BJ (cell line): ENCODE results near the gene PTPN9. TPM values are rescaled to one million over a fixed set of nuclear protein-coding genes. Genes with fewer than 3 reads are reported as not detected.
A peak's percentile ranks its signal among the peaks of the same experiment; 100 is the strongest.
"Not testable (repeated sequence)": the region's sequence is repeated elsewhere in the genome, so short reads cannot be mapped to it uniquely, and the experiment has no call there.

Experiments
- CTCF ChIA-PET: fragments of 350-600 bp; formaldehyde crosslinking; extraction: SDS; loops from one replicate; lab custom pipeline; 2021; ENCODE audit warnings: antibody characterized with exemption, inconsistent platforms; lab: Yijun Ruan, JAX
- POLR2A ChIA-PET: fragments of 300-600 bp; sonication (Branson Sonifier 250); formaldehyde crosslinking; extraction: SDS; loops from one replicate; lab custom pipeline; 2021; ENCODE audit warnings: antibody characterized with exemption; lab: Charles Lee
- DNase-seq: peaks from one replicate; pipeline ENCODE4 v3.0.0-alpha.2; 2011; ENCODE audit warnings: low read depth
- H3K27me3 ChIP-seq: 2 replicates; pipeline ENCODE4 v1.6.0; 2011; ENCODE audit warnings: low read length; ENCODE audit not compliant: control insufficient read depth, insufficient read depth
- H3K36me3 ChIP-seq: 2 replicates; pipeline ENCODE4 v1.5.1; 2011; ENCODE audit warnings: low read length; ENCODE audit not compliant: control insufficient read depth, insufficient read depth
- H3K4me3 ChIP-seq: 2 replicates; pipeline ENCODE4 v1.5.1; 2011; ENCODE audit warnings: low read depth, mild to moderate bottlenecking, control low read depth, low read length
- polyA plus RNA-seq: library from polyadenylated mRNA; depleted of rRNA; stranded (reverse); fragments of >200 nt; gene quantifications from 2 replicates; pipeline ENCODE4 v1.2.3, GENCODE V29; 2011
- TF ChIP-seq, protein P1 (sequence below): IDR thresholded peaks from 2 replicates; pipeline ENCODE4 v1.5.1; 2011; ENCODE audit warnings: low read depth, mild to moderate bottlenecking, control low read depth, inconsistent platforms, low read length, moderate library complexity; ENCODE audit not compliant: insufficient read depth

PTPN9 gene
- polyA plus RNA-seq, 1 experiment, result 55.5 TPM

DNA sequence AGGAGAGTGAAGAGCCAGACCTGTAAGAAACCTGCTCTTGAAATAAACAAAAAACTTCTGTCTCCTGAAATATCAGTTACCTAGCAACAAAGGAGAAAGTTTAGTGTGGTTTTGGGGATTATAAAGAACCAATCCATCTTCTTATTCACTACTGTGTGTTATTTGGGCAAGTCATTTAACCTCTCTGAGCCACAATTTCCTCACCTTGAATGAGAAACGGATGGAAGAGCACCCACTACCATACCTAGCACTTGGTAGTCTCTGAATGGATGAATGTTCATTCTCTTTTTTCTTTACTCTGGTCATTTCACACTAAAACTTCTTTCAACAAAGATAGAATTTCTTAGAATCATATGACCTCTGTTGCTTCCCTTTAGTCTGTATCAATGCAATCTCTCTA is 45.2 kb downstream of the PTPN9 start:
- Histone ChIP-seq H3K4me3 (no peak overlapping the region), H3K27me3 (no peaks in the 10 kb centered on the region), H3K36me3 (no peaks in the 10 kb centered on the region; the same call in 1 of the 2 replicates)
- TF ChIP-seq, protein P1, sequence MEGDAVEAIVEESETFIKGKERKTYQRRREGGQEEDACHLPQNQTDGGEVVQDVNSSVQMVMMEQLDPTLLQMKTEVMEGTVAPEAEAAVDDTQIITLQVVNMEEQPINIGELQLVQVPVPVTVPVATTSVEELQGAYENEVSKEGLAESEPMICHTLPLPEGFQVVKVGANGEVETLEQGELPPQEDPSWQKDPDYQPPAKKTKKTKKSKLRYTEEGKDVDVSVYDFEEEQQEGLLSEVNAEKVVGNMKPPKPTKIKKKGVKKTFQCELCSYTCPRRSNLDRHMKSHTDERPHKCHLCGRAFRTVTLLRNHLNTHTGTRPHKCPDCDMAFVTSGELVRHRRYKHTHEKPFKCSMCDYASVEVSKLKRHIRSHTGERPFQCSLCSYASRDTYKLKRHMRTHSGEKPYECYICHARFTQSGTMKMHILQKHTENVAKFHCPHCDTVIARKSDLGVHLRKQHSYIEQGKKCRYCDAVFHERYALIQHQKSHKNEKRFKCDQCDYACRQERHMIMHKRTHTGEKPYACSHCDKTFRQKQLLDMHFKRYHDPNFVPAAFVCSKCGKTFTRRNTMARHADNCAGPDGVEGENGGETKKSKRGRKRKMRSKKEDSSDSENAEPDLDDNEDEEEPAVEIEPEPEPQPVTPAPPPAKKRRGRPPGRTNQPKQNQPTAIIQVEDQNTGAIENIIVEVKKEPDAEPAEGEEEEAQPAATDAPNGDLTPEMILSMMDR, result no peak
- CTCF ChIA-PET, result no interaction called here
- POLR2A ChIA-PET, result no interaction called here
- DNase-seq, result no peak

DNA sequence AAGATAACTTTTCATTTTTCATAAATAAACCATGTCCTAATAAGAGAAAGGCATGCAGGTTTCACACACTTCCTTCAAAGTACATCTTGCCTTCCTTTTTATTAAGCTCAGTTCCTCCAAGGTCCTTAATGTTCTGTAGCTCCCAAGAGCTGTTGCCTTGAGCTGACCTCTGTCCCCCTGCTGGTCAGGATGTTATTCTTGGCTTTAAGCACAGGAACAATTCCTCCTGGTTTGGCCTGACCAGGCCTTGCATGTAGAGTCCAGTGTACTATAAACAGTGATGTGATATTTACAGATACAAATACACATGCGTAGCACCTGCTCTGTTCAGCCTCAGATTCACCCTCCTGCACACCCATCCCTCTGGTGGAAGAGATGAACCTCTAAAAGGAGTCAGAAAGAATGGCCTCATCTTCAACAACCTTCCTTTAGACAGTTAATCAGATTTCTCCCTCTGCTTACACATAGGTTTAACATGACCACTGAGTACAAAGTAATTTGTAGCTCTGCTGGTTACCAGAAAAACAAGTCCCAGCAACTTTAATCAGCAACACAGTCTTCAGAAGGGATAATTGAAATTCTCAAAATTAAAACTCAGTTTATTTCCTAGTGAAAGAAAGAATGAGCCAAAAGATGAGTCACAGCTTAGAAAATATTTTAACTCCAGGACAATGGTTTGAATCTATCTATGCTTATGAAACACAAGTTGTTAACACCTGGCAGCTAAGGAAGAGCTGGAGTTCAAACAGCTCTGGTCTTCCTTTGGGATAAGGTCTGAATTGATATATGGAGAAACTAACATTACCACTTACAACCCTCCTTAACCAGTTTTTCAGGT is 46.5 kb downstream of the PTPN9 start:
- TF ChIP-seq, protein P1, result peak; percentile 43
- no peak overlapping the region for H3K4me3 ChIP-seq
- POLR2A ChIA-PET, result no interaction called here
- no peaks in the 10 kb centered on the region; the same call in 1 of the 2 replicates for H3K36me3 ChIP-seq
- no peaks in the 10 kb centered on the region for H3K27me3 ChIP-seq
- peak; percentile 37 for DNase-seq
- CTCF ChIA-PET, result interaction anchor here (0.6 to 2.1 kb wide), 11 partner anchors 10 to 161 kb away, joined by 3 to 21 read pairs (median 4); no protein-coding TSS in a partner anchor

DNA sequence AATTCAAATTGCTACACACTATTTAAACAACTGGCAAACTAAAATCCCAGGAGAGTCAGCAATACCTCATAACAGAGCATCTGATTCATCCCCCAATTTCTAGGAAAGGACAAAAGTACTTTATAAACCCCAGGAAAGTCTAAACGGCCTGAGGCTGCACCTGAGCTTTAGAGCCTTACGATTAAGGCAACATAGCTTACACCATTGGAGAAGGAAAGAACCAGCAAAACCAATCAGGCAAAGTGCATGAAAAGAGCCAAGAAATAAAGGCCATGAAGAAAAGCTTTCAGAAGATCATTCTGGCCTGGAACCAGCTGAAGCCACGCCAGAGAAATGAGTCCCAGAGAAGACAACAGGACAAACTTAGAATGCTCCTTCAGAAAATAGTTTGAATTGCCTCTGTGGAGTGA is 48.1 kb downstream of the PTPN9 start:
- Histone ChIP-seq H3K36me3 (peaks cover 2% of the 10 kb centered on the region; the same call in 1 of the 2 replicates), H3K27me3 (no peaks in the 10 kb centered on the region), H3K4me3 (no peak overlapping the region)
- ChIA-PET CTCF (interaction anchor here (0.9 to 1.5 kb wide), 3 partner anchors 11 to 23 kb away, joined by 3 to 6 read pairs (median 4); no protein-coding TSS in a partner anchor), POLR2A (interaction anchor here (0.5 kb wide), 1 partner anchor 60 kb away, joined by 14 read pairs; no protein-coding TSS in a partner anchor)
- TF ChIP-seq, protein P1, result no peak
- DNase-seq, result peak; percentile 6

DNA sequence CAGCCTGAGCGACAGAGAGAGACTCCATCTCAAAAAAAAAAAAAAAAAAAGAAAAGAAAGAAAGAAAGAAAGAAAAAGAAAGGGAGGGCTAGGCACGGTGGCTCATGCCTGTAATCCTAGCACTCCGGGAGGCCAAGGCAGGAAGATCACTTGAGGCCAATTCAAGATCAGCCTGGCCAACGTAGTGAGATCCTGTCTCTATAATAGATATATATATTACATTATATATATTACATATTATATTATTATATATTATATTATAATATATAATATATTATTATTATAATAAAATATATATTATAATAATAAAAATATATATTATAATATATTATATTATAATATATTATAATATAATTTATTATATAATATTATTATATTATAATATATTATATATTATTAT is 48.9 kb downstream of the PTPN9 start:
- ChIA-PET POLR2A (no interaction called here), CTCF (no interaction called here)
- Histone ChIP-seq H3K27me3 (no peaks in the 10 kb centered on the region), H3K36me3 (peaks cover 2% of the 10 kb centered on the region; the same call in 1 of the 2 replicates), H3K4me3 (no peak overlapping the region)
- DNase-seq, result no peak
- TF ChIP-seq, protein P1, result no peak

DNA sequence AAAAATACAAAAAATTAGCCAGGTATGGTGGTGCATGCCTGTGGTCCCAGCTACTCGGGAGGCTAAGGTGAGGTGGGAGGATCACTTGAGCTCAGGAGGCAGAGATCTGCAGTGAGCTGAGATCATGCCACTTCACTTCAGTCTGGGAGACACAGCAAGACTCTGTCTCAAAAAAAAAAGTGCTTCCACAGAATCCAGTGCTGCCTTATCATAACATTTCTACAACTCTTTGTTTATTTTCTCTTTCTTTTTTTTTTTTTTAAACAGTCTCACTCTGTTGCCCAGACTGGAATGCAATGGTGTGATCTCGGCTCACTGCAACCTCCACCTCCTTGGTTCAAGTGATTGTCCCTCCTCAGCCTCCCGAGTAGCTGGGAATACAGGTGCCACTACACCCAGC is 53.4 kb downstream of the PTPN9 start:
- POLR2A ChIA-PET, H3K27me3 ChIP-seq, H3K4me3 ChIP-seq, H3K36me3 ChIP-seq, DNase-seq: not testable (repeated sequence)
- CTCF ChIA-PET, result interaction anchor here (0.7 to 1.4 kb wide), 2 partner anchors 18 to 1229 kb away, joined by 3 read pairs; no protein-coding TSS in a partner anchor
